GM23338 (cell line): ENCODE results near the gene RPS6KB1. TPM values are rescaled to one million over a fixed set of nuclear protein-coding genes. Genes with fewer than 3 reads are reported as not detected.

Source experiments
- ATAC-seq: fragments of 200-7000 bp; cut with Tn5 transposase; 3 replicates; pipeline ENCODE4 v1.9.1; 2020
- DNase-seq: peaks from one replicate; pipeline ENCODE4 v3.0.0-alpha.2; 2015; ENCODE audit warnings: low spot score
- H2AFZ ChIP-seq: fragments of 200-600 bp; sonication (generic); 2 replicates; pipeline ENCODE4 v1.8.0; 2016; ENCODE audit warnings: antibody characterized with exemption, mild to moderate bottlenecking, moderate library complexity
- H3F3A ChIP-seq: fragments of 200-600 bp; sonication (generic); replicated peaks from 2 replicates; pipeline ENCODE4 v1.8.0; 2017; ENCODE audit warnings: antibody characterized with exemption, mixed run types, low read depth
- H3K27ac ChIP-seq: fragments of 200-600 bp; sonication (generic); 2 replicates; pipeline ENCODE4 v1.6.1; 2016; ENCODE audit warnings: low read depth
- H3K27me3 ChIP-seq: fragments of 200-600 bp; sonication (generic); 2 replicates; pipeline ENCODE4 v1.8.0; 2016; ENCODE audit warnings: mild to moderate bottlenecking, mixed run types, moderate library complexity; ENCODE audit not compliant: insufficient read depth
- H3K36me3 ChIP-seq: fragments of 200-600 bp; sonication (generic); 2 replicates; pipeline ENCODE4 v1.8.0; 2016; ENCODE audit warnings: mild to moderate bottlenecking; ENCODE audit not compliant: insufficient read depth
- H3K4me1 ChIP-seq: fragments of 200-600 bp; sonication (generic); 2 replicates; pipeline ENCODE4 v1.8.0; 2016; ENCODE audit warnings: mild to moderate bottlenecking, moderate library complexity; ENCODE audit not compliant: insufficient read depth
- H3K4me2 ChIP-seq: fragments of 200-600 bp; sonication (generic); 2 replicates; pipeline ENCODE4 v1.7.1; 2017; ENCODE audit warnings: mixed run types
- H3K4me3 ChIP-seq: fragments of 200-600 bp; sonication (generic); 2 replicates; pipeline ENCODE4 v1.6.1; 2016; ENCODE audit warnings: mixed run types
- H3K79me2 ChIP-seq: fragments of 200-600 bp; sonication (generic); replicated peaks from 2 replicates; pipeline ENCODE4 v1.8.0; 2017; ENCODE audit warnings: mild to moderate bottlenecking; ENCODE audit not compliant: insufficient read depth
- H3K9me2 ChIP-seq: fragments of 200-600 bp; sonication (generic); 2 replicates; pipeline ENCODE4 v1.8.0; 2017; ENCODE audit not compliant: insufficient read depth
- H4K20me1 ChIP-seq: fragments of 200-600 bp; sonication (generic); replicated peaks from 2 replicates; pipeline ENCODE4 v1.8.0; 2017; ENCODE audit warnings: mild to moderate bottlenecking; ENCODE audit not compliant: insufficient read depth
- H3K27ac Mint-ChIP-seq: 2 replicates; pipeline ENCODE4 v1.8.0; 2020; ENCODE audit warnings: inconsistent platforms, mild to moderate bottlenecking, moderate library complexity, mixed read lengths
- H3K27me3 Mint-ChIP-seq: 3 replicates; pipeline ENCODE4 v1.8.0; 2022; ENCODE audit warnings: low read depth, mild to moderate bottlenecking, moderate library complexity, mixed read lengths, inconsistent platforms; ENCODE audit not compliant: insufficient read depth, poor library complexity
- H3K36me3 Mint-ChIP-seq: 3 replicates; pipeline ENCODE4 v1.8.0; 2021; ENCODE audit warnings: low read depth, mild to moderate bottlenecking, inconsistent platforms, moderate library complexity, mixed read lengths
- H3K4me1 Mint-ChIP-seq: 3 replicates; pipeline ENCODE4 v1.8.0; 2020; ENCODE audit warnings: mild to moderate bottlenecking, inconsistent platforms, mixed read lengths
- H3K4me3 Mint-ChIP-seq: 3 replicates; pipeline ENCODE4 v1.8.0; 2021; ENCODE audit warnings: moderate library complexity, mild to moderate bottlenecking, inconsistent platforms, mixed read lengths
- H3K9me3 Mint-ChIP-seq: 3 replicates; pipeline ENCODE4 v1.8.0; 2020; ENCODE audit warnings: moderate library complexity, mild to moderate bottlenecking, inconsistent platforms, mixed read lengths
- CREB1 ChIP-seq: fragments of 250-450 bp; sonication (Bioruptor Pico); IDR thresholded peaks from 2 replicates; pipeline ENCODE4 v1.5.0; 2020; ENCODE audit warnings: low read depth, mild to moderate bottlenecking, moderate library complexity
- CTCF ChIP-seq, 2 experiments: fragments of 200-600 bp in 1 of 2; sonication (generic) in 1 of 2; conservative IDR thresholded peaks; 2 replicates each; pipeline versions ENCODE4 v1.5.1 to v1.6.1; 2016 to 2017; ENCODE audit warnings: antibody characterized with exemption in 2 of 2, low read depth in 2 of 2, mild to moderate bottlenecking in 2 of 2, moderate library complexity in 1 of 2
- ETS1 ChIP-seq: IDR thresholded peaks from 2 replicates; pipeline ENCODE4 v1.6.1; 2016; ENCODE audit warnings: antibody characterized with exemption
- EZH2 ChIP-seq: fragments of 200-600 bp; sonication (generic); IDR thresholded peaks from one replicate; pipeline ENCODE4 v1.8.0; 2017; ENCODE audit warnings: antibody characterized with exemption, mild to moderate bottlenecking, low read depth; ENCODE audit not compliant: unreplicated experiment
- EZH2phosphoT487 ChIP-seq: fragments of 200-600 bp; sonication (generic); IDR thresholded peaks from one replicate; pipeline ENCODE4 v1.8.1; 2018; ENCODE audit warnings: antibody characterized with exemption; ENCODE audit not compliant: unreplicated experiment
- JUNB ChIP-seq: IDR thresholded peaks from one replicate; pipeline ENCODE4 v1.6.1; 2016; ENCODE audit warnings: antibody characterized with exemption; ENCODE audit not compliant: unreplicated experiment
- NANOG ChIP-seq: IDR thresholded peaks from 2 replicates; pipeline ENCODE4 v1.6.1; 2016; ENCODE audit warnings: antibody characterized with exemption, borderline replicate concordance
- POLR2AphosphoS5 ChIP-seq: IDR thresholded peaks from 2 replicates; pipeline ENCODE4 v1.6.1; 2016; ENCODE audit warnings: antibody characterized with exemption, low read depth
- REST ChIP-seq: IDR thresholded peaks from one replicate; pipeline ENCODE4 v1.6.1; 2018; ENCODE audit warnings: antibody characterized with exemption; ENCODE audit not compliant: unreplicated experiment
- STAT1 ChIP-seq: IDR thresholded peaks from one replicate; pipeline ENCODE4 v1.6.1; 2016; ENCODE audit warnings: antibody characterized with exemption; ENCODE audit not compliant: unreplicated experiment
- ZNF114 ChIP-seq: fragments of 250-450 bp; sonication (Bioruptor Pico); IDR thresholded peaks from 2 replicates; pipeline ENCODE4 v1.5.0; 2020; ENCODE audit warnings: mild to moderate bottlenecking, moderate library complexity
- ZNF331 ChIP-seq: fragments of 250-450 bp; sonication (Bioruptor Pico); IDR thresholded peaks from 2 replicates; pipeline ENCODE4 v1.5.0; 2020; ENCODE audit warnings: low read depth, mild to moderate bottlenecking, moderate library complexity
- ZNF462 ChIP-seq: fragments of 250-450 bp; sonication (Bioruptor Pico); IDR thresholded peaks from 2 replicates; pipeline ENCODE4 v1.5.0; 2020; ENCODE audit warnings: mild to moderate bottlenecking, moderate library complexity
- polyA plus RNA-seq: library from polyadenylated mRNA; unstranded; fragments of >200 nt; fragmentation: Nextera tagmentation; extraction: Ambion mirVana; gene quantifications from 2 replicates; pipeline ENCODE4 v1.2.1, GENCODE V29; 2016
- total RNA-seq: library from RNA; depleted of rRNA; stranded (reverse); fragments of >200 nt; shearing (Covaris generic); gene quantifications from 2 replicates; pipeline ENCODE4 v1.2.3, GENCODE V29; 2014

RPS6KB1 gene
- total and polyA plus RNA-seq, 2 experiments from 2014 or later: 19.5 to 21.7 TPM

- peaks cover 5% of the 10 kb centered on the region; the same call in 1 of the 2 replicates for H3K9me2 ChIP-seq
- peaks cover 30% of the 10 kb centered on the region for H3K4me1 Mint-ChIP-seq
- H3K79me2 ChIP-seq: no peaks in the 10 kb centered on the region
- H3K4me1 ChIP-seq: peaks cover 3% of the 10 kb centered on the region; the same call in 1 of the 2 replicates
- peaks cover 16% of the 10 kb centered on the region for H3K27me3 Mint-ChIP-seq
- H3K27me3 ChIP-seq: no peaks in the 10 kb centered on the region
- no peak overlapping the region for H3K4me2 ChIP-seq
- H3F3A ChIP-seq: no peaks in the 10 kb centered on the region
- H3K4me3 Mint-ChIP-seq: no peak overlapping the region
- H3K4me3 ChIP-seq: no peak overlapping the region
- no peak for ATAC-seq
- H3K9me3 Mint-ChIP-seq: no peaks in the 10 kb centered on the region; the same call in 2 of the 3 replicates
- no peaks in the 10 kb centered on the region for H4K20me1 ChIP-seq
- H3K36me3 ChIP-seq: no peaks in the 10 kb centered on the region
- no peak for TF ChIP-seq EZH2phosphoT487
- no peak for TF ChIP-seq REST
- no peak for TF ChIP-seq ZNF462 (CRISPR knock-in tag)
- no peak for TF ChIP-seq EZH2
- no peak for TF ChIP-seq NANOG
- TF ChIP-seq ETS1: no peak
- TF ChIP-seq POLR2AphosphoS5: no peak
- TF ChIP-seq CTCF (conservative IDR thresholded peaks at IDR 0.05; ENCODE audit: low read depth in 2 of 2): no peak
- no peak for TF ChIP-seq ZNF114 (CRISPR knock-in tag)
- TF ChIP-seq JUNB: no peak
- no peak for TF ChIP-seq ZNF331
- TF ChIP-seq STAT1: no peak
- TF ChIP-seq CREB1 (CRISPR knock-in tag): no peak
- no peak overlapping the region for H3K27ac ChIP-seq
- no peak for DNase-seq
- H2AFZ ChIP-seq: no peak overlapping the region
- no peak overlapping the region for H3K27ac Mint-ChIP-seq
- no peaks in the 10 kb centered on the region for H3K36me3 Mint-ChIP-seq
Measured at GRCh38 chr17:59851439-59852375, 41.2 kb upstream of the RPS6KB1 start.
